CD4-positive, alpha-beta T cell (primary cell): ENCODE results near the gene HHIP. TPM values are rescaled to one million over a fixed set of nuclear protein-coding genes. Genes with fewer than 3 reads are reported as not detected.
"Not testable (repeated sequence)": the region's sequence is repeated elsewhere in the genome, so short reads cannot be mapped to it uniquely, and the experiment has no call there.

ENCODE experiments used
- ATAC-seq: fragments of 200-7000 bp; cut with Tn5 transposase; one replicate; pipeline ENCODE4 v1.10.0; 2022; ENCODE audit warnings: mild to moderate bottlenecking; ENCODE audit not compliant: poor library complexity
- CTCF ChIA-PET: fragments of 350-600 bp; sonication (Branson Sonifier 250); formaldehyde crosslinking; loops from one replicate; lab custom pipeline; 2021; ENCODE audit warnings: antibody characterized with exemption, inconsistent platforms; lab: Charles Lee
- POLR2A ChIA-PET: fragments of 350-600 bp; sonication (Branson Sonifier 250); formaldehyde crosslinking; loops from one replicate; lab custom pipeline; 2021; ENCODE audit warnings: antibody characterized with exemption, inconsistent platforms; lab: Charles Lee
- DNase-seq, 14 experiments: peaks; one replicate each; pipeline ENCODE4 v3.0.0-alpha.2; 2013 to 2020; ENCODE audit warnings: mixed read lengths in 2 of 14
- H3K27ac ChIP-seq, 2 donors: one replicate each; pipeline versions ENCODE4 v1.5.1 to v1.7.0; 2013; ENCODE audit warnings: low read length in 2 of 2, low read depth in 1 of 2, mild to moderate bottlenecking in 1 of 2
- H3K27me3 ChIP-seq, 2 experiments: 1 replicate in 1 of 2; 2 replicates in 1 of 2; pipeline versions ENCODE4 v1.6.1 to v1.7.0; 2013; ENCODE audit warnings: low read length in 2 of 2, control low read depth in 1 of 2, mild to moderate bottlenecking in 1 of 2, moderate library complexity in 1 of 2; ENCODE audit not compliant: insufficient read depth in 2 of 2, control insufficient read depth in 1 of 2
- H3K36me3 ChIP-seq: one replicate; pipeline ENCODE4 v1.6.1; 2013; ENCODE audit warnings: low read length, control low read depth; ENCODE audit not compliant: insufficient read depth
- H3K4me1 ChIP-seq: one replicate; pipeline ENCODE4 v1.6.1; 2013; ENCODE audit warnings: low read length, control low read depth; ENCODE audit not compliant: insufficient read depth
- H3K4me3 ChIP-seq: one replicate; pipeline ENCODE4 v1.5.1; 2013; ENCODE audit warnings: mild to moderate bottlenecking, low read length, moderate library complexity
- H3K9me3 ChIP-seq, 2 experiments: 1 replicate in 1 of 2; 2 replicates in 1 of 2; pipeline versions ENCODE4 v1.6.1 to v1.7.0; 2013; ENCODE audit warnings: low read length in 2 of 2, mild to moderate bottlenecking in 2 of 2, control low read depth in 1 of 2, moderate library complexity in 1 of 2; ENCODE audit not compliant: control insufficient read depth in 1 of 2, insufficient read depth in 1 of 2
- H3K27ac Mint-ChIP-seq: one replicate; pipeline ENCODE4 v1.8.0; 2020; ENCODE audit warnings: mixed read lengths
- H3K27me3 Mint-ChIP-seq: one replicate; pipeline ENCODE4 v1.8.0; 2021; ENCODE audit warnings: mixed read lengths
- H3K36me3 Mint-ChIP-seq: one replicate; pipeline ENCODE4 v1.8.0; 2021; ENCODE audit warnings: low read depth, mixed read lengths
- H3K4me1 Mint-ChIP-seq: one replicate; pipeline ENCODE4 v1.8.0; 2021; ENCODE audit warnings: low read depth, mixed read lengths
- H3K4me3 Mint-ChIP-seq: one replicate; pipeline ENCODE4 v1.8.0; 2020; ENCODE audit warnings: mild to moderate bottlenecking, mixed read lengths
- H3K9me3 Mint-ChIP-seq: one replicate; pipeline ENCODE4 v1.8.0; 2020; ENCODE audit warnings: mixed read lengths
- intact Hi-C, 2 experiments: fragments of 100-400 bp; cut with DNase I in 1 of 2; cut with micrococcal nuclease in 1 of 2; formaldehyde crosslinking; loops; one replicate each; pipeline versions ENCODE4 v1.15.1 to v1.9.0; 2023 to 2025; cut with DNase I, micrococcal nuclease
- total RNA-seq, 174 experiments: library from RNA in 2 of 174; stranded (reverse) in 2 of 174; gene quantifications; one replicate each; pipeline ENCODE4 v1.2.3 and lab custom pipeline; 2021 to 2026
- TF ChIP-seq, protein P1 (sequence below): fragments of 200-600 bp; IDR thresholded peaks from one replicate; pipeline ENCODE4 v1.8.0; 2022; ENCODE audit warnings: antibody characterized with exemption, mild to moderate bottlenecking

Gene HHIP
- total RNA-seq, 2 experiments from 2014 or later: not detected

DNA sequence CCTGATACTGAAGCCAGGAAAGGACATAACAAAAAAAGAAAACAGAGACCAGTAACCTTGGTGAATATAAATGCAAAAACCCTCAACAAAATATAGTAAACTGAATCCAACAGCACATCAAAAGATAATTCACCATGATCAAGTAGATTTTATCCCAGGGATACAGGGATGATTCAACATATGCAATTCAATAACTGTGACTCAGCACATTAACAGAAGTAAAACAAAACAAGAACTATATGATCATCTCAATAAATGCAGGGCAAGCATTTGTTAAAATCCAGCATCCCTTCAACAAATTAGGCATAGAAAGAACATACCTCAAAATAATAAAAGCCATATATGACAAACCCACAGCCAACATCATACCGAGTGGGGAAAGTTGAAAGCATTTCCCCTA is 112.0 kb downstream of the HHIP start:
- Histone ChIP-seq H3K9me3 (peaks cover 0 to 3% of the 10 kb centered on the region in 2 experiments), H3K4me3 (no peak overlapping the region), H3K27ac (no peak overlapping the region), H3K36me3 (no peaks in the 10 kb centered on the region), H3K27me3 (no peaks in the 10 kb centered on the region), H3K4me1 (no peaks in the 10 kb centered on the region)
- DNase-seq (no peak), ATAC-seq (no peak)
- ChIA-PET POLR2A (no interaction called here), CTCF (no interaction called here)
- Mint-ChIP-seq H3K36me3 (no peaks in the 10 kb centered on the region), H3K4me1 (no peaks in the 10 kb centered on the region), H3K9me3 (peaks cover 5% of the 10 kb centered on the region), H3K27ac (no peak overlapping the region), H3K27me3 (no peaks in the 10 kb centered on the region), H3K4me3 (no peak overlapping the region)
- intact Hi-C loops: no loop called here
- TF ChIP-seq, protein P1, sequence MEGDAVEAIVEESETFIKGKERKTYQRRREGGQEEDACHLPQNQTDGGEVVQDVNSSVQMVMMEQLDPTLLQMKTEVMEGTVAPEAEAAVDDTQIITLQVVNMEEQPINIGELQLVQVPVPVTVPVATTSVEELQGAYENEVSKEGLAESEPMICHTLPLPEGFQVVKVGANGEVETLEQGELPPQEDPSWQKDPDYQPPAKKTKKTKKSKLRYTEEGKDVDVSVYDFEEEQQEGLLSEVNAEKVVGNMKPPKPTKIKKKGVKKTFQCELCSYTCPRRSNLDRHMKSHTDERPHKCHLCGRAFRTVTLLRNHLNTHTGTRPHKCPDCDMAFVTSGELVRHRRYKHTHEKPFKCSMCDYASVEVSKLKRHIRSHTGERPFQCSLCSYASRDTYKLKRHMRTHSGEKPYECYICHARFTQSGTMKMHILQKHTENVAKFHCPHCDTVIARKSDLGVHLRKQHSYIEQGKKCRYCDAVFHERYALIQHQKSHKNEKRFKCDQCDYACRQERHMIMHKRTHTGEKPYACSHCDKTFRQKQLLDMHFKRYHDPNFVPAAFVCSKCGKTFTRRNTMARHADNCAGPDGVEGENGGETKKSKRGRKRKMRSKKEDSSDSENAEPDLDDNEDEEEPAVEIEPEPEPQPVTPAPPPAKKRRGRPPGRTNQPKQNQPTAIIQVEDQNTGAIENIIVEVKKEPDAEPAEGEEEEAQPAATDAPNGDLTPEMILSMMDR: no peak

GRCh38 chr4:144768809-144769208 is 122.9 kb downstream of the HHIP start:
- H3K36me3 ChIP-seq, H3K4me3 Mint-ChIP-seq, H3K9me3 Mint-ChIP-seq, H3K27me3 Mint-ChIP-seq, CTCF ChIA-PET, H3K27me3 ChIP-seq, H3K4me3 ChIP-seq, POLR2A ChIA-PET, intact Hi-C loops, H3K9me3 ChIP-seq, H3K27ac Mint-ChIP-seq, H3K4me1 ChIP-seq, H3K4me1 Mint-ChIP-seq, DNase-seq, ATAC-seq, H3K36me3 Mint-ChIP-seq, H3K27ac ChIP-seq: not testable (repeated sequence)

- peaks cover 3% of the 10 kb centered on the region for H3K9me3 Mint-ChIP-seq
These were observed 132.4 kb downstream of the HHIP start for GRCh38 chr4:144778364-144778763.

GRCh38 chr4:144782345-144782744 is 136.4 kb downstream of the HHIP start:
- TF ChIP-seq, protein P1: no peak
- no peaks in the 10 kb centered on the region for H3K27me3 Mint-ChIP-seq
- POLR2A ChIA-PET: no interaction called here
- no peak overlapping the region for H3K4me3 Mint-ChIP-seq
- no peak overlapping the region for H3K27ac ChIP-seq
- H3K9me3 Mint-ChIP-seq: no peaks in the 10 kb centered on the region
- intact Hi-C loops: no loop called here
- H3K4me1 ChIP-seq: no peaks in the 10 kb centered on the region
- CTCF ChIA-PET: no interaction called here
- no peaks in the 10 kb centered on the region for H3K9me3 ChIP-seq
- no peak for DNase-seq
- no peaks in the 10 kb centered on the region for H3K36me3 ChIP-seq
- no peak overlapping the region for H3K27ac Mint-ChIP-seq
- no peaks in the 10 kb centered on the region for H3K4me1 Mint-ChIP-seq
- no peaks in the 10 kb centered on the region for H3K36me3 Mint-ChIP-seq
- ATAC-seq: no peak
- no peak overlapping the region for H3K4me3 ChIP-seq
- no peaks in the 10 kb centered on the region for H3K27me3 ChIP-seq

More at GRCh38 chr4:144778364-144778763, 132.4 kb downstream of the HHIP start:
- ATAC-seq: no peak
- no peaks in the 10 kb centered on the region for H3K4me1 ChIP-seq
- ChIA-PET CTCF (no interaction called here), POLR2A (no interaction called here)
- no peaks in the 10 kb centered on the region for H3K36me3 ChIP-seq
- no peak overlapping the region for H3K4me3 ChIP-seq
- Mint-ChIP-seq H3K4me3 (no peak overlapping the region), H3K4me1 (no peaks in the 10 kb centered on the region), H3K36me3 (no peaks in the 10 kb centered on the region), H3K27me3 (no peaks in the 10 kb centered on the region), H3K27ac (no peak overlapping the region)
- no peak overlapping the region for H3K27ac ChIP-seq
- intact Hi-C loops: no loop called here
- H3K9me3 ChIP-seq: peaks cover 0 to 3% of the 10 kb centered on the region in 2 experiments
- H3K27me3 ChIP-seq: no peaks in the 10 kb centered on the region
- TF ChIP-seq, protein P1: no peak
- no peak for DNase-seq
